GM21526 (cell line): ENCODE measurements around the gene VAC14.

Experiments
- ATAC-seq: cut with Tn5 transposase; IDR thresholded peaks from one replicate; pipeline ENCODE4 v1.9.1; 2021; ENCODE audit warnings: moderate library complexity; ENCODE audit not compliant: unreplicated experiment, low FRiP score

The VAC14 gene

DNA sequence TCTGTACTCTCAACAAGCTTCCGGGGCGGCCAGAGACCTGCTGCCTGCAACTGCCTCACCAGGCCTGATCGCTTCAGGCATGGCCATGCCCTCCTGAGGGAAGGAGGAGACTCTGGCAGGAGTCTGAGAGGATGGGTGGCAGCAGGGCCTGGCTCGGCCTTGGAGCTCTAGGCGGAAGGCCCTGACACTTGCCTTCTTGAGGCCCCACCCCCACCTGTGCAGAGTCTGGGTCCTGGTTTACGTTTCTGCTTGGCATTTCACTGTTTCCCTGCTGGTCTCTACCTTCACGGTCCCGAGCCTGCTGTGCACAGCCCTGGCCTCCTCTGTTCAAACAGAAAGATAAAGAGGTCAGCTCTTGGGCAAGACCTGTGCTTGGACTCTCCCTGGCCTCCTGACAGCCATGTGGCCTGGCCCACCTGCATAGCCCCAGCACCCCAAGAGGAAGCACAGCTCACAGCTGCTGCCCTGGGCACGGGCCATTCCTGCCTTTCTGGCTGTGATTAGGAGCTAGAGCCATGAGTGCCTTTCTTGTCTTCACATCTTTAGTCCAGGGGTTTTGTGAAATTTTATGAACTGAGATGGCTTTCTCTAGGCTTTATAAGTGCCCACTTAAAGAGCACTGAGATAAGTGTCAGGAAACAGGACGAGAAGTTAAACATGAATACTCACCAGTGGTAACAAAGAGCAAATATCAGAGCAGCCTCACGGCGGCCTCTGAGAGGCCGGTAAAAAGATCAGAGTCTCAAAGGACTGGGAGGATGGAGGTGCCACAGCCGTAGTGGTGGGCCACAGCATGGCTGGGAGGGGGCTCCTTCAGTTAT lies 89.5 kb downstream of the VAC14 start:
- no peak for ATAC-seq

- ATAC-seq: no peak
Measured at GRCh38 chr16:70710422-70711210, 90.3 kb downstream of the VAC14 start.

GRCh38 chr16:70709942-70710341 lies 91.0 kb downstream of the VAC14 start:
- no peak for ATAC-seq

- no peak for ATAC-seq
Measured at GRCh38 chr16:70709457-70709856, 91.5 kb downstream of the VAC14 start.

- ATAC-seq: no peak
Measured at GRCh38 chr16:70708366-70709246, 92.4 kb downstream of the VAC14 start.

- ATAC-seq: no peak
Measured at GRCh38 chr16:70706948-70707465, 94.0 kb downstream of the VAC14 start.

DNA sequence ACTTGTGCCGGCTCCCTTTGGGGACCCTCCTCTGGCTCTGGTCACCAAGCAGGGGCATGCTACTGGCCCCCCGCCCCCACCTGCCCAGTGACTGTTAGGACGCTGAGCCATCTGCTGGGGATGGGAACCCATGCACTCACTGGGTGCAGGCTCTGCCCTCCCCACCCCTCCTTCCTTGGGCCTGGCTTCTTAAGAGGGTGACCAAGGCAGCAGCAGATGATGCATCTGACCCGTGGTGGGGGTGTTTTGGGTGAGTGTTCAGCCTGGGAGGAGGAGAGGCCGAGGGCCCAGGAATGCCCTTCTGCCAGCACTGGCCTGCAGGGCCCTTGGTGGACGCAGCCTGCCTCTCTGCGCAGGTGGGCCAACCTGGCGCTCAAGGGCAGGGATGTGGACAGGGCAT lies 95.9 kb downstream of the VAC14 start:
- no peak for ATAC-seq

DNA sequence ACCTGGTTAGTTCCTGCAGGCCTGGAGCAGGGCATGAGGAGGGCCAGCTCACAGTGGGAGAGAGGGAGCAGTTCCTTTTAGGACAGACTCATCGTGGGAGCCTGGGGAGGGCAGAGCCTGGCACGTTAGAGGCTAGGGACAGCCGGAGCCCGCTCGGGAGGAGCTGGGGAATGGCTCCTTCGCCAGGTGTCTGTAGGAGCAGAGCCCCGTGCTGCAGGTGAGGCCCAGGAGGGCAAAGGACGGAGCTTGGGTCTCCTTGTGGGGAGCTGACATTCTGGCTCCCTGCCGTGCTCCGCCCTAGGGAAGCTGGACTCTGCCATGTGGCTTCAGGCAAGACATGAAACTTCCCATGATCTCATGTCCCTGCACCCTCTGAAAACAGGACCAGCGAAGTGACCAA lies 96.4 kb downstream of the VAC14 start:
- no peak for ATAC-seq

GRCh38 chr16:70703835-70704381 lies 97.0 kb downstream of the VAC14 start:
- no peak for ATAC-seq

DNA sequence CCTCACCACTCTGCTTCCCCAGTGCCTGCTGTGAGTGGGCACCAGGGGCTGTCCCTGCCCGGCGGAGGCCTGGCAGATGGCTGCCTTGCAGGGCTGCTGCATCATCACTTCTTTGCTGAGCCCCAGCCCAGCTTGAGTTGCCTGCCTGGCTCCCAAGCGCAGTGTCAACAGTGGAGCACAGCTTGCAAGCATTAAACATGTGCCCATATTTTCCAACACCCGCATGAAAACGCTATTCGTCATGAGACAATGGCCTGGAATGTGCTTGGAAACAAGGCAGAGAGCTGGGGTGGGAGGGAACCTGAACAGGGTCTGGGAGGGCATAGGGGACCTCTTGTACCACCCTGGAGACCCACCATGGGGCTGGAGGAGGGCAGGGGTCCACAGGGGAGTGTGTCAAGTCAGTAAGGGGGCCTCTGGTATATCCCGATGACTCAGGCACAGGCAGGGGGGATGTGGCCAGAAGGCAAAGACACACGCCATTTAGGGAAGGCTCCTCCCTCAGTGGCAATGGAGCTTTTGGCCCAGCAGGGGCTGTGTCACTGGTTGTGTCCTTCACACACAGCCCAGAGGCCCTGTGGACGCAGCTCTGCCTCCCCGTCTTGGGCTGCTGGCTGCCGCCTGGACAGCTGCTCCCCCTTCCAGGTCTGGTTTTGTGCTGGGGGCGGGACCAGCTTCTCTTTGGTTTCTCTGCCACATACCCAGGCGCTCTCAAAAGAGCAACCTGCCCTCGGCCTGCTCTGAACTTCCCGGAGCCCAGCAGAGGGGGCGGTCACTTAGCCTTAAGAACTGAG lies 97.7 kb downstream of the VAC14 start:
- no peak for ATAC-seq

DNA sequence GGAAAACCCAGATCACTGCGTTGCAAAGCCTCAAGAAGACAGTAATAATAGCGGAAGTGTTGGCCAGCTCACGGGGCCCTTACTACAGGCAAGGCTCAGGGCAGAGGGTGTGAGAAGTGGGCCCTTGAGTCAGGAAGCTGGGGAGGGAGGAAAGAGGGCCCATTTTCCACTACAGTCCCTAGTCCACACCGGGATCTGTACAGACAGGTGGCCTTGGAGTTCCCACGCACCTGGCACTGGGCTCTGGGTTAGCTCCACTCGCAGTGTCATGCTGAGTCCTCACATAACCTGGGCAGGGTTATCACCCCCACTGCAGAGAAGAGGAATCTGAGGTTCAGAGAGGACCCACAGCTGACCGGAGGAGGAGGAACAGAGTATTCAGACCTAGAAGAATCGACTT lies 98.3 kb downstream of the VAC14 start:
- ATAC-seq: no peak

- ATAC-seq: no peak
Measured at GRCh38 chr16:70701998-70702397, 99.0 kb downstream of the VAC14 start.

DNA sequence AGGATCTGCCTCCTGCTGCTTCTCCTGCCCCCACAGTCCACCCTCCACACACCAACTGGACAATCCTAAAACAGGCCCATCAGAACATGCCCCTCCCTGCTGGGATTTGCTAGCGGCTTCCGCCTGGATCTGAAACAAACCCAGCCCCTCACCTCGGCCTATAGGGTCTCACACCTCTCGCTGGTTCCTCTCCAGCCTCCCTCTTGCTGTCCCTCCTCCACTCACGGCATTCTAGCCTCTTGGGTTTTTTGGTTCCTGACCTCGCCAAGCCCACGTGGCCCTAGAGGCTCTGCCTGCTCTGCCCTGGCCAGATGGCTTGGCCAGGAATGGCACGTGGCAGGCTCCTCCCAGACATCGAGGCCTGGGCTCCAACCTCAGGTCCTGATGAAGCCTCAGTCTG lies 99.4 kb downstream of the VAC14 start:
- no peak for ATAC-seq

- ATAC-seq: no peak
Measured at GRCh38 chr16:70701036-70701435, 99.9 kb downstream of the VAC14 start.

DNA sequence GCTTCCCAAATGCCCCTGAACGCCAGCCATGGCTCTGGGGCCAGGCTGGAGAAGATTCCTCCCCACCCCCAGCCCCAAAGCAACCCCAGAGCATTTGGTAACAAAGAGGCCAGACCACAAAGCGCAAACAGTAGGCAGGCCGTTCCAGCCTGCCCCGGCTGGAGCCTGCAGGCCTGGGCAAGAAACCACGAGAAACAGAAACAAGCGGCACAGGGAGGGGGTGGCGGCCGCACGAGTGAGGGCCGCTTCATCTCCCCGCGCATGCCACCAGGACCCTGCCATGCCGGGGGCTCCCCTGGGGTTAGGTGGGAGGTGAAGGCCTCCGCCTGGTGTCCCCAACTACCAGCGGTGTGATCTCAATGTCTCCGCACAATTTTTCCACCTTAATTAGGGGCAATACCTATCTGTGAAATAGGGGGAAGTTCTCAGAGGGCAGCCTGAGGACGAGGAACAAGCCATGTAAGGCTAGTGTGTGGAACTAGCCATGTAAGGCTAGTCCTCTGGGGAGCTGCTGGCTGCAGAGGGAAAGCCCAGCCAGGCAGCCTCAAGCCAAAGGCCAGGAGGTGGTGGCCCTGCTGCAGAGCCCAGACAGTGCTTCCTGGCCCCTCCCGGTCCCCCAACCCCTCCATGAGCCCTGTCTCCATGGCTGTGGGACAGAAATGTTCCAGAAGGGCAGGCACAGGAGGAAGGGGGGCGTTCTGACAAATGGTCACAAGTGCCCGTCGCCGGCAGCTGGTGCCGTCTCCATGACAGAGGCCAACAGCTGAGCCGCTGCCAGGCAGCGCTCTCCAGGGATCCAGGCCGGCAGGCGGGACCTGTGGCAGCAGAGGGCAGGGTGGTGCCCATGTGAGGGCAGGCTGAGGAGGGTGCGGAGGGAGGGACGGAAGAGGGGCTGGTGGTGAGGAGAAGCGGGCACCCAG lies 100.6 kb downstream of the VAC14 start:
- no peak for ATAC-seq

DNA sequence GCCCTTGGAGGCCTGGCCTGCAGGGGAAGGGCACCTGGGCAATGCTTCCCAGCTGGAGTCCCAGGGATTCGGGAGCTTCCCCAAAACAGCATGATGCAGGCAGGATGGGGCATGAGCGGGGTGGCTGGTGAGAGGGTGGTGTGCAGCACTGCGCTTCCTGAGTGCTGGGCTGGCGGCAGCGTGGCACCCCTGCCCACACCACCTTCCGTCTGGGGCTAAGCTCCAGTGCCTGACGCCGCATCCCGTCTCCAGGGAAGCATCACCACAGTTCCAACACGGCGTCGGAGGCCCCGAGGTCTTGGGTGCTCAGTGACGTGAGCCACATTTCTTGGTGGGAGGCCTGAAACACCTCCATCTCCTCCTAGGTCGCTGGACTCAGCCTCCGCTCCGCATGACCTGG lies 101.3 kb downstream of the VAC14 start:
- no peak for ATAC-seq

DNA sequence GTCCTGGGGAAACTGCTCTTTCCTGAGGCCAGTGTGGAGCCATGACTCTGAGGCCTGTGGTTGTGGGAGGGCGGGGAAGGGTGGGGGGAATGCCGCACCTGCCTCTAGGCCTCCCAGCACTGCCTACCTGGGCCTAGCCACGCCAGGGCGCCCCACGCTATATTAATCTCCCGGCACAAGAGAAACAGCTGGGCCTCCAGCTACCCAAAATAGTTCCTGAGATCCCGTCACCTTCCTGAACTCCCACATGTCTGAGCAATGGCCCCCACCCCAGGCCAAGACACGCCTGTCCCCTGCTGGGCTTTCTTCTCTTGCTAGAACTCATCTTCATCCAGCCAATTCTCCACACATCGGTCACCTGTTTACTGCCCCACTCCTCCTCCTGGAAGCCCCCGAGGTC lies 102.1 kb downstream of the VAC14 start:
- no peak for ATAC-seq

GRCh38 chr16:70697594-70698170 lies 103.3 kb downstream of the VAC14 start:
- ATAC-seq: no peak
